Activated CD8-positive, alpha-beta memory T cell treated with anti-CD3 and anti-CD28 coated beads, Interleukin-2, amount 50 U/mL, for 4 hours (primary cell): ENCODE data around the gene REPS2.

Source experiments
- DNase-seq: peaks from one replicate; pipeline ENCODE4 v3.0.0-alpha.2; 2020

Gene REPS2

GRCh38 chrX:17007134-17007768 lies 60.8 kb downstream of the REPS2 start:
- DNase-seq = no peak

GRCh38 chrX:17009856-17010625 lies 63.6 kb downstream of the REPS2 start:
- DNase-seq = no peak

- no peak for DNase-seq
Measured at GRCh38 chrX:17012465-17012864, 66.0 kb downstream of the REPS2 start.

GRCh38 chrX:17014216-17014615 lies 67.8 kb downstream of the REPS2 start:
- DNase-seq = no peak

GRCh38 chrX:17017134-17017533 lies 70.7 kb downstream of the REPS2 start:
- DNase-seq = no peak

GRCh38 chrX:17020356-17020755 lies 73.9 kb downstream of the REPS2 start:
- no peak for DNase-seq

- no peak for DNase-seq
Measured at GRCh38 chrX:17020851-17021821, 74.7 kb downstream of the REPS2 start.

- no peak for DNase-seq
Measured at GRCh38 chrX:17021851-17022604, 75.6 kb downstream of the REPS2 start.

GRCh38 chrX:17023661-17024060 lies 77.2 kb downstream of the REPS2 start:
- DNase-seq = no peak

- DNase-seq = no peak
Measured at GRCh38 chrX:17024886-17025285, 78.4 kb downstream of the REPS2 start.

GRCh38 chrX:17025621-17026302 lies 79.3 kb downstream of the REPS2 start:
- DNase-seq = no peak

GRCh38 chrX:17027931-17028330 lies 81.5 kb downstream of the REPS2 start:
- no peak for DNase-seq

GRCh38 chrX:17028356-17028755 lies 81.9 kb downstream of the REPS2 start:
- no peak for DNase-seq

GRCh38 chrX:17030092-17030491 lies 83.6 kb downstream of the REPS2 start:
- no peak for DNase-seq

- DNase-seq = no peak
Measured at GRCh38 chrX:17030580-17031270, 84.3 kb downstream of the REPS2 start.

GRCh38 chrX:17031827-17032226 lies 85.4 kb downstream of the REPS2 start:
- no peak for DNase-seq

- no peak for DNase-seq
Measured at GRCh38 chrX:17032351-17032750, 85.9 kb downstream of the REPS2 start.

GRCh38 chrX:17033225-17033624 lies 86.8 kb downstream of the REPS2 start:
- no peak for DNase-seq

- no peak for DNase-seq
Measured at GRCh38 chrX:17035111-17035510, 88.7 kb downstream of the REPS2 start.

- DNase-seq = no peak
Measured at GRCh38 chrX:17036171-17036961, 89.9 kb downstream of the REPS2 start.

- no peak for DNase-seq
Measured at GRCh38 chrX:17038277-17038676, 91.8 kb downstream of the REPS2 start.
